ENCODE data around the gene EXOC3L4. TPM values are rescaled to one million over a fixed set of nuclear protein-coding genes. Genes with fewer than 3 reads are reported as not detected.

The EXOC3L4 gene
- total RNA-seq, 1 donor from 2014 or later, result 0.46 TPM

GRCh38 chr14:103087343-103087835, 7.1 kb upstream of the EXOC3L4 start:
- intact Hi-C loops (cut with DNase I), result loop anchor here (10.0 kb wide), 1 partner anchor 387 kb away; no protein-coding TSS in a partner anchor
- no peak for DNase-seq (ENCODE audit: low spot score)

- intact Hi-C loops (cut with DNase I), result loop anchor here (10.0 kb wide), 1 partner anchor 386 kb away; no protein-coding TSS in a partner anchor
- DNase-seq (ENCODE audit: low spot score), result no peak
Observed at GRCh38 chr14:103088921-103089320, 5.6 kb upstream of the EXOC3L4 start.

- no peak for DNase-seq (ENCODE audit: low spot score)
- intact Hi-C loops (cut with DNase I), result loop anchor here (10.0 kb wide), 1 partner anchor 385 kb away; no protein-coding TSS in a partner anchor
Observed at GRCh38 chr14:103089386-103090335, 4.9 kb upstream of the EXOC3L4 start.

GRCh38 chr14:103090481-103091020, 4.0 kb upstream of the EXOC3L4 start:
- intact Hi-C loops (cut with DNase I), result no loop called here
- DNase-seq (ENCODE audit: low spot score), result no peak

- no peak for DNase-seq (ENCODE audit: low spot score)
- intact Hi-C loops (cut with DNase I), result no loop called here
Observed at GRCh38 chr14:103091041-103091882, 3.3 kb upstream of the EXOC3L4 start.

GRCh38 chr14:103091883-103092222, 2.7 kb upstream of the EXOC3L4 start:
- intact Hi-C loops (cut with DNase I), result no loop called here
- DNase-seq (ENCODE audit: low spot score), result no peak

- DNase-seq (ENCODE audit: low spot score), result no peak
- intact Hi-C loops (cut with DNase I), result no loop called here
Observed at GRCh38 chr14:103093856-103094405, 594 bp upstream of the EXOC3L4 start.

GRCh38 chr14:103095210-103095778, 769 bp downstream of the EXOC3L4 start:
- no peak for DNase-seq (ENCODE audit: low spot score)
- intact Hi-C loops (cut with DNase I), result no loop called here

GRCh38 chr14:103096387-103096786, 1.9 kb downstream of the EXOC3L4 start:
- intact Hi-C loops (cut with DNase I), result no loop called here
- DNase-seq (ENCODE audit: low spot score), result no peak

GRCh38 chr14:103097244-103097993, 2.9 kb downstream of the EXOC3L4 start:
- DNase-seq (ENCODE audit: low spot score), result no peak

GRCh38 chr14:103097994-103098957, 3.8 kb downstream of the EXOC3L4 start:
- intact Hi-C loops (cut with DNase I), result no loop called here
- no peak for DNase-seq (ENCODE audit: low spot score)

More at GRCh38 chr14:103097244-103097993, 2.9 kb downstream of the EXOC3L4 start:
- intact Hi-C loops (cut with DNase I), result no loop called here

GRCh38 chr14:103099081-103099732, 4.7 kb downstream of the EXOC3L4 start:
- intact Hi-C loops (cut with DNase I), result no loop called here
- DNase-seq (ENCODE audit: low spot score), result no peak

GRCh38 chr14:103099733-103100280, 5.3 kb downstream of the EXOC3L4 start:
- DNase-seq (ENCODE audit: low spot score), result no peak
- intact Hi-C loops (cut with DNase I), result loop anchor here (5.0 kb wide), 1 partner anchor 87 kb away; no protein-coding TSS in a partner anchor

- no peak for DNase-seq (ENCODE audit: low spot score)
- intact Hi-C loops (cut with DNase I), result loop anchor here (5.0 kb wide), 1 partner anchor 87 kb away; no protein-coding TSS in a partner anchor
Observed at GRCh38 chr14:103100281-103101121, 6.0 kb downstream of the EXOC3L4 start.

- intact Hi-C loops (cut with DNase I), result loop anchor here (5.0 kb wide), 1 partner anchor 86 kb away; no protein-coding TSS in a partner anchor
- DNase-seq (ENCODE audit: low spot score), result no peak
Observed at GRCh38 chr14:103101257-103101962, 6.9 kb downstream of the EXOC3L4 start.

Measured in cardiac septum (tissue), 1 donor.